IPS-NIHi7 (cell line): ENCODE measurements around the gene CAMLG.

Experiments
- DNase-seq: peaks from one replicate; pipeline ENCODE4 v3.0.0; 2012; ENCODE audit warnings: mixed read lengths; ENCODE audit errors: extremely low spot score

Gene CAMLG

GRCh38 chr5:134777366-134777765, 39.0 kb downstream of the CAMLG start:
- no peak for DNase-seq

- no peak for DNase-seq
Measured at GRCh38 chr5:134784241-134784920, 46.0 kb downstream of the CAMLG start.

DNA sequence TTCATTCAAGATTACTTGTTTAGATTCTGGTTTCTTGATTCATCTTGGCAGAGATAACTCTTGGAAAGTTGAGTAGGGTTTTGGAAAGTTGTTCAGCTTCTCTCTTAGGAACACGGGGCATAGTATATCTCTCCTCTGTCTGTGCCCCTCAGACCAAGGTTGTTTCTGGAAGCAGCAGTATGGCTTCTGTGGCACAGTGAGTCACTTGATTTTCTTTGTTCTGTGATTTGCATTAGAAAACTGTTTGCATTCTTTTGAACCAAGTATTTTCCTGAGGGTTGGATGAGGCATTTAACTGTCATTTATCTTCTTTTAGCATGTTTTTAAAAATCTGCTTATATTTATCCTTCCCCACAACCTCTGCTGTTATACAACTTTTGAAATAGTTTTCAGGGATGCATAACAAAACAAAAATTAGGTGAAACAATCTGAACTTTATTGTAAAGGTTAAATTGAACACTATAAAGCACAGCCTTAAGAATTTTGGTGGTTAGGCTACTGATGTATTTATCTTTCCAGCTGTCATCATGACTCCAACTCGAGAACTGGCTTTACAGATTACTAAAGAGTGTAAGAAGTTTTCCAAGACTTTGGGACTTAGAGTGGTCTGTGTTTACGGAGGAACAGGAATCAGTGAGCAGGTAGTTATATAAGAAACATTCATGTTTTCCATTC, 46.7 kb downstream of the CAMLG start:
- peak; percentile 17 for DNase-seq

DNA sequence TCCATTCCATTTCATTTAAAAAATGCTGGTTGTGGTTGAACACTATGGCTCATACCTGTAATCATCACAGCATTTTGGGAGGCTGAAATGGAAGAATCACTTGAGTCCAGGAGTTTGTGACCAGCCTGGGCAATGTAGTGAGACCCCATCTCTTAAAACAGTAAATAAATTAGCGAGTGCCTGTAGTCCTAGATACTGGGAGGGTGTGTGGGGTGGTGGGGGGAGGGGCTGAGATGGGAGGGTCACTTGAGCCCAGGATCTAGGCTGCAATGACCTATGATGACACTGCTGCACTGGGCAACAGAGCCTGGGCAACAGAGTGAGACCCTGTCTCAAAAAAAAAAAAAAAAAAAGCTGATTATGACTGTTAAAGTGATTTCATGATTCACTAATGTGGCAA, 49.3 kb downstream of the CAMLG start:
- DNase-seq: no peak

- no peak for DNase-seq
Measured at GRCh38 chr5:134791580-134791979, 53.2 kb downstream of the CAMLG start.

GRCh38 chr5:134792286-134792685, 53.9 kb downstream of the CAMLG start:
- DNase-seq: no peak

DNA sequence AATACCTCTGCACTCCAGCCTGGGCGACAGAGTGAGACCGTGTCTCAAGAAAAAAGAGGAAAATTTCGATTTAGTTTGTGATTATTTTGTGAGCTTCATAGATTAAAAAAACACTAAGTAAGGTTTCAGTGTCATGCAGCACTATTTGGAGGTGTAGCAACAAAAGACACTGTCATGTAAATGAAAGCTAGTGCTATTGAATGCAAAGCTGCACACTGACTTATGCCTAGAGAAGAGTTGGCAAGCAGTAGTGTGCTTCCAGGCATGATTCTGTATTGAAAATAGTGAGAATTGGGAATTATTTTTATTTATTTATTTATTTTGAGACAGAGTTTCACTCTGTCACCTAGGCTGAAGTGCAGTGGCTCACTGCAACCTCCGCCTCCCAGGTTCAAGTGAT, 54.8 kb downstream of the CAMLG start:
- no peak for DNase-seq

DNA sequence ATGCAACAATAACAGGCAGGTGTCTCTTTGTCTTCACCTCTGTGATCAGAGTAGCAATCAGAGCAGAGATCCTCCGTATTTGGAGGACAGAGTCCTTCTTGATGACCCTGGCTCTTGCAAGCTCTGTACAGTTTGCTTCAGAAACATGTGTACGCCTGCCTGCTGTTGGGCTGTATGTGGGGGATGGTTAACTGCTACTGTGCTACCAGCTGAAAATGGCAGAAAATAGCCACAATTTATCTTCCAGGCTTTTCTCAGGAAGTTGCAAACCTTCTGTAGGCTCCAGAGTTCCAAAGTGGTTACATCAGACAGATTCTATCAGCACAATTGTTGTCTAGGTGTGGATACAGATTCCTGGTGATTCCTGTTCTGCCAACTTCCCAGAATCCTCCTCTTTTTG, 55.7 kb downstream of the CAMLG start:
- DNase-seq: no peak

- no peak for DNase-seq
Measured at GRCh38 chr5:134794819-134795218, 56.5 kb downstream of the CAMLG start.

DNA sequence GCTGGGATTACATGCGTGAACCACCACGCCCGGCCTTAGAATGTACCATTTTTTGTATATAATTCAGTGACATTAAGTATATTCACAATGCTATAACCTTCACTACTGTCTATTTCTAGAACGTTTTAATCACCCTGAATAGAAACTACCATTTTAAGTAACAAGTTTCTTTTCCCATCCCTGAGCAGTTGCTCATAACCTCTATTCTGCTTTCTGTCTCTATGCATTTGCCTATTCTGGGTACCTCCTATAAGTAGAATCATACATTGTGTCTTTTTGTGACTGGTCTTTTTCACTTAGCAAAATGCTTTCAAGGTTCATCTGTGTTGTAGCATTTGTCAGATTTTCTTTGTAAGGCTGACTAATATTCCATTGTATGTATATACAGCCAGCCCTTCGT, 60.1 kb downstream of the CAMLG start:
- no peak for DNase-seq
